Glomerular visceral epithelial cell (primary cell): ENCODE measurements around the gene EMSY.
"Not testable (repeated sequence)": the region's sequence is repeated elsewhere in the genome, so short reads cannot be mapped to it uniquely, and the experiment has no call there.

Experiments used
- DNase-seq: peaks from one replicate; pipeline ENCODE4 v3.0.0-alpha.2; 2016; ENCODE audit errors: extremely low spot score

EMSY gene

DNA sequence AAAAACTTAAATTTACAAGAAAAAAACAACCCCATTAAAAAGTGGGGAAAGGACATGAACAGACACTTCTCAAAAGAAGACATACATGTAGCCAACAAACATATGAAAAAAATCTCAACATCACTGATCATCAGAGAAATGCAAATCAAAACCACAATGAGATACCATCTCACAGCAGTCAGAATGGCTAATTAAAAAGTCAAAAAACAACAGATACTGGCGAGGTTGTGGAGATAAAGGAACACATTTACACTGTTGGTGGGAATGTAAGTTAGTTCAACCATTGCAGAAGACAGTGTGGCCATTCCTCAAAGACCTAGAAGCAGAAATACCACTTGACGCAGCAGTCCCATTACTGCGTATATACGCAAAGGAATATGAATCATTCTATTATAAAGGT lies 150.3 kb downstream of the EMSY start:
- not testable (repeated sequence) for DNase-seq

GRCh38 chr11:76596652-76597051 lies 151.8 kb downstream of the EMSY start:
- no peak for DNase-seq

DNA sequence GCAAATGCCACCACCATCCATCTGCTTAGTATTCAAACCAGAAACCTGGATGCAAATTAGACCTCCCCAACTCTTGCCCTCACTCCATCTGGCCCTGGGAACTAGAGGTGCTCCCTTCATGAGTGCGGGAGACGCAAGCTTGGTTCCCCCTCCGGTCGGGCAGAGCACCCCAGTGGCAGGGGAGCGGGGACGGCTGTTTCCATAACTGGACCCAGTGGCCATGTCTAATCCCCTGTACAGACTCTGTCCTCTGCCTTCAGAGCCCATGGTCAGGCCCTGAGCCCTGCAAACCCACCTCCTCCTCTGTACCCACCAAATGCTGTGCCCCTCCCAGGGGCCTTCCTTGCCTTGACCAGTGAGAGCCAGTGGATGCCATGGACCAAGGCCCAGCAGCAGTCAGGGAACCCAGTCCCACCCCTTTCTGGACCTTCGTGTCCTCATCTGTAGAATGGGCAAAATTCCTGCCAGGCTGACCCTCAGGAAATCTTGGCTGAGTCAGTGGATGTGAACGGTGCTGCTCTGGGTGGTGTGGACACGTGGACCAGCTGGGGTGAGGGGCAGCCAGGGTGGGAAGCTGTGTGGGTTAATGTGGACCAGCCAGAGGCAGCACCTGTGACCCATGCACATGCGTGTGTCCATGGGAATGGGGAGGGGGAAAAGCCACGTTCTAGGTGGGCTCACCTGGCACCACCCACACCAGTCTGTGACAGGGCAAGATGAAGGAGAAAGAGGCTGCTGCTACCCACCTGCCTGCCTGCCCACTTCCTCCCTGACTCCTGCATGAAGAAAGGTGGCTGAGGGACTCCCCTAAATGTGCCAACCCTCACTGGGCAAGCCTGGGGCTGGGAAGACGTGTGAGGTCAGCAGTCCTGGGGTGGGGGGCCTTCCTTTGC lies 153.0 kb downstream of the EMSY start:
- DNase-seq, result no peak

DNA sequence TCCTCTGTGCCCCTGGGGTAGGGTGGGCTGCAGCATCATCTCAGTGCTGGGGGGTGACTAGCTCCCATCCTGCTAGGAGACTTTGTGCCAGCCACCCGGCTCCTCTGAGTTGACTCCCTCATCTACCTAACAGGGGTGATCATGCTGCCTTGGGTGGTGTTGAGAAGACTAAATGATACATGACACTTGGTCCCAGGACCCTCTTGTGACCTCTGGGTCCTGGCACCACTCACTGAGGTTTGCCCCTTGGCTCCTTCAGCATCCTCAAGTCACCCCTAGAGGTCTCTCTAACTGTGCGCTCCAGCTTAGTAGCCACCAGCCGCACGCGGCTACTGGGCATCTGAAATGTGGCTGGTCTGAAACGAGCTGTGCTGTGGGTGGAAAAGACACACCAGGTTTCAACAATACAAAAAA lies 153.6 kb downstream of the EMSY start:
- DNase-seq, result peak; percentile 62

DNA sequence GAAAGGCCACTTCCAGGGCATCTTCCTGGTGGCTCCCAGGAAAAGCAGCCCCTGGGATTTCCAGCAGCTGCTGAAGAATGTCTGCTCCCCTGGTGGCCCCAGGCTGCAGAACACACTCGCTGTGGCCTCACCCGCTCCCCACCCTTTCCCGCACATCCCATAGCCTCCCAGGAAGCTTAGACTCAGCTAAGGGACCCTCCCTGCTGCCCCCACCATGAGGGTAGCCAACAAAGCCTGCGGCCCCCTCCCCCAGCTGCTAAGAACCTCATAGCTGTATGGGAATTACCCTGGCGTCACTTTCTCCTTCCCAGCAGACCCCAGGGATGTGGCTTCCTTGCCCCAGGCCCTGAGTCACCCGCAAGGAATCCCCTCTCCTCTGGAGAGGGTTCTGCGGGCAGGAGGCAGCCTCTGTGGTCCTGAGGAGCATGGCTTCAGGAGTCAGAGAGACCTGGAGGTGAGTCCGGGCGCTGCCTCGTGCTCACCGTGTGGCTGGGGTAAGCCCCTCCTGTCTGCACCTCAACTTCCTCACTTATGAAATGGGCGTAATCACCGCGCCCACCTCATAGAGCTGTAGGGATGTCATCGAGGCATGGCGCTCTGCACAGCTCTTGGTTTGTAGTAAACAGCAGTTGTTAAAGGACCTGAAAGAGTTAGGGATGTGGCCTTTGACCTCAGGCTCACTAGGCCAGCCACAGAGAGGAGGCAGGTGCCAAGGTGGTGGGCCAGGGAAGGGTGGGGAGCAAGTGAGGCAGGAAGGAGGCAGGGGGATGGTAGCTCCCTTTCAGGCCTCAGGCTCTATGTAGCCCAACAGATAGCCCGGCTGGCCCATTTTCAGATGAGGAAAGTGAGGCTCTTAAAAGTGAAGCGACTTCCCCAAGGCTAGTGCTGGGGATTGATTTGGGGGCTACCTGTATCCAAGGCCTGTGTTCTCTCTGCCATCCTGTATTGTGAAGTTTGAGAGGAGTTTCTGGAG lies 154.5 kb downstream of the EMSY start:
- peak; percentile 87 for DNase-seq

DNA sequence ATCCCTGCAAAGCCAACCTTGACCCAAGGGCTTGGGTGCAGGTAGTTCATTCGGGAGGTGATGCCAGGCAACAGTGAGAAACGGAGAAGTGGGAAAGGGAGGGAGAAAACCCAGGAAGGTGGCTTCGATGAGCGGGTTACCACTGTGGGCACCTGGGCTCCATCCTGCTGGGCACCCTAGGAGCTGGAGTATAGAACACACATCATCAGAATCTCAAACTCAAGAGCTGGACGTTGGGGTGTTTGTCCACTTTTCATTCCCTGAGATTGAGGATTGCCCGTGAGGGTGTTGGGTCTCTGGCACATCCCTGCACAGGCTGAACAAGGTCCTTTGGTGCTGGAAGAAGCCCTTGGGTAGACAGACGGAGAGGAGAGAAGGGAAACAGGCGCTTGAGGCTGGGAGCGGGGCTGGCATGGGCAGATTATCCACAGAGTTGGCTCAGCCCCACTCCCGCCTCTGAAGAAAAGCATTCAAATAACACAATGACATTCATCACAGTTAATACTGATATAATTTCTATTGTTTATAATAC lies 155.4 kb downstream of the EMSY start:
- no peak for DNase-seq

GRCh38 chr11:76601272-76601671 lies 156.5 kb downstream of the EMSY start:
- no peak for DNase-seq

DNA sequence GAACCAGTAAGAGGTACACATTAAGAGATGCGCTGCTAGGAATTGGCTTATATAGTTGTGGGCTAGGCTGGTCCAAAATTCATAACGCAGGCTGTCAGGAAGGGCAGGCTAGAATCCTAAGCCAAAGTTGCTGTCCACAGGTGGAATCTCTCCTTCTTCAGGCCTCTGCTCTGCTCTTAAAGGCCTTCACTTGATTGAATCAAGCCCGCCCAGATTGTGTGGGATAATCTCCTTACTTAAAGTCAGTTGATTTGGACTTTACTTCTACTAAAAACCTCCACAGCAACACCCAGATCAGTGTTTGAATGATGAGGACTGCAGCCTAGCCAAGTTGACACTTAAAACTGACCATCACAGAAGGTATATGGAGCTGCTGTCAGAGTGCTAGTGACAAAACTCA lies 156.9 kb downstream of the EMSY start:
- no peak for DNase-seq

DNA sequence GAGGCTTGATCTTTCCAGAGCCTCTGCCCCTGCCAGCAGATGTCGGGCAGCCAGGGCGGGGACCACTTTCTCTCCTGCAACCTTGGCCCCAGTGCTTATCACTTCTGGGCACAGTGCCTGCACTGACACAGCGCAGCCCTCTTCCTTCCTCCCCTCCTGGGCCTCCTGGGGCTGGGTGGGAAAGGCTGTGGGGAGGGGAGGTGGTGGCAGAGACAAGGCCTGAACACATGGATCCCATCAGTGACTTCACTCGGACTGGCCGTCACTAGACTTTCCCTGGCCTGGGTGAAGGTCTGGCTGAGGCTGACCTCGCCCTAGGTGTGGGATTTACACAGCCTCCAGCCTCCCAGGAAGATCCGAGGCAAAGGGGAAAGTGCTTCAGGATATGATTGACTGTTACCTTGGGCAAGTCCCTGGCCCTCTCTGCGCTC lies 157.6 kb downstream of the EMSY start:
- DNase-seq, result no peak
